Caco-2 (cell line): Measurements from ENCODE around the gene ENDOV. TPM values are rescaled to one million over a fixed set of nuclear protein-coding genes. Genes with fewer than 3 reads are reported as not detected.

Source experiments
- BruUV-seq: library from RNA; stranded (reverse); fragments of 400-500 nt; replicated peaks from 2 replicates; lab custom pipeline; 2021; lab: Mats Ljungman, UMichigan
- CTCF ChIA-PET: fragments of 300-600 bp; sonication (Branson Sonifier 250); formaldehyde crosslinking; loops from one replicate; lab custom pipeline; 2022; ENCODE audit warnings: antibody characterized with exemption; lab: Charles Lee
- POLR2A ChIA-PET: fragments of 300-600 bp; sonication (Branson Sonifier 250); formaldehyde crosslinking; loops from one replicate; lab custom pipeline; 2022; ENCODE audit warnings: antibody characterized with exemption; lab: Charles Lee
- DNase-seq, 2 experiments: peaks; one replicate each; pipeline versions ENCODE4 v3.0.0 to v3.0.0-alpha.2; 2020 to 2022
- H3K27me3 ChIP-seq: replicated peaks from 2 replicates; pipeline ENCODE4 v1.6.0; 2011; ENCODE audit warnings: low read length; ENCODE audit not compliant: control insufficient read depth, insufficient read depth
- H3K36me3 ChIP-seq: 2 replicates; pipeline ENCODE4 v1.5.1; 2011; ENCODE audit warnings: low read length; ENCODE audit not compliant: control insufficient read depth, insufficient read depth
- H3K4me1 ChIP-seq: fragments of 250-450 bp; sonication (Bioruptor Pico); 2 replicates; pipeline ENCODE4 v1.5.1; 2020; ENCODE audit warnings: mild to moderate bottlenecking
- H3K4me3 ChIP-seq: 2 replicates; pipeline ENCODE4 v1.5.1; 2011; ENCODE audit warnings: low read depth, mild to moderate bottlenecking, control low read depth, low read length
- H3K9me3 ChIP-seq: fragments of 250-450 bp; sonication (Bioruptor Pico); 2 replicates; pipeline ENCODE4 v1.5.1; 2020; ENCODE audit warnings: mild to moderate bottlenecking, moderate library complexity
- H3K27ac Mint-ChIP-seq: one replicate; pipeline ENCODE4 v1.8.0; 2022; ENCODE audit warnings: mixed read lengths; ENCODE audit not compliant: unreplicated experiment
- H3K27me3 Mint-ChIP-seq: one replicate; pipeline ENCODE4 v1.8.0; 2022; ENCODE audit warnings: mixed read lengths; ENCODE audit not compliant: insufficient read depth, unreplicated experiment
- H3K36me3 Mint-ChIP-seq: one replicate; pipeline ENCODE4 v1.8.0; 2022; ENCODE audit warnings: mild to moderate bottlenecking, mixed read lengths; ENCODE audit not compliant: insufficient read depth, unreplicated experiment
- H3K4me1 Mint-ChIP-seq: one replicate; pipeline ENCODE4 v1.8.0; 2022; ENCODE audit warnings: low read depth, mixed read lengths; ENCODE audit not compliant: unreplicated experiment
- H3K4me3 Mint-ChIP-seq: one replicate; pipeline ENCODE4 v1.8.0; 2022; ENCODE audit warnings: mild to moderate bottlenecking, moderate library complexity, mixed read lengths; ENCODE audit not compliant: unreplicated experiment
- H3K9me3 Mint-ChIP-seq: one replicate; pipeline ENCODE4 v1.8.0; 2022; ENCODE audit warnings: mixed read lengths; ENCODE audit not compliant: unreplicated experiment
- CTCF ChIP-seq, 2 experiments: fragments of 200-600 bp in 1 of 2; IDR thresholded peaks; 1 replicate in 1 of 2; 2 replicates in 1 of 2; pipeline versions ENCODE4 v1.5.1 to v1.8.0; 2011 to 2022; ENCODE audit warnings: antibody characterized with exemption in 1 of 2, control low read depth in 1 of 2, inconsistent platforms in 1 of 2, low read depth in 1 of 2, low read length in 1 of 2, mild to moderate bottlenecking in 1 of 2, moderate library complexity in 1 of 2; ENCODE audit not compliant: insufficient read depth in 1 of 2, severe bottlenecking in 1 of 2, unreplicated experiment in 1 of 2
- intact Hi-C: fragments of 100-400 bp; cut with micrococcal nuclease; formaldehyde crosslinking; loops from one replicate; pipeline ENCODE4 v1.10.0; 2022; ENCODE audit not compliant: unreplicated experiment
- total RNA-seq: library from RNA; stranded (reverse); gene quantifications from 2 replicates; pipeline ENCODE4 v1.2.3, GENCODE V29; 2022

ENDOV gene
- total RNA-seq, 1 experiment from 2014 or later, result 21.5 TPM

GRCh38 chr17:80388601-80389000 is 26.4 kb upstream of the ENDOV start:
- H3K27me3 ChIP-seq, result no peaks in the 10 kb centered on the region
- no peak for DNase-seq
- BruUV-seq, result no TSS peak
- H3K36me3 ChIP-seq, result no peaks in the 10 kb centered on the region; the same call in 1 of the 2 replicates
- H3K9me3 ChIP-seq, result no peaks in the 10 kb centered on the region
- no peaks in the 10 kb centered on the region for H3K4me1 Mint-ChIP-seq
- H3K9me3 Mint-ChIP-seq, result no peaks in the 10 kb centered on the region
- no peak for TF ChIP-seq CTCF (IDR thresholded peaks at IDR 0.05; ENCODE audit: insufficient read depth in 1 of 2, low read depth in 1 of 2, low read length in 1 of 2, severe bottlenecking in 1 of 2, unreplicated experiment in 1 of 2)
- ChIA-PET POLR2A (no interaction called here), CTCF (no interaction called here)
- H3K4me1 ChIP-seq, result no peaks in the 10 kb centered on the region
- no peak overlapping the region for H3K4me3 Mint-ChIP-seq
- peaks cover 40% of the 10 kb centered on the region for H3K36me3 Mint-ChIP-seq
- no peak overlapping the region for H3K27ac Mint-ChIP-seq
- intact Hi-C loops, result no loop called here
- no peaks in the 10 kb centered on the region for H3K27me3 Mint-ChIP-seq
- H3K4me3 ChIP-seq, result no peak overlapping the region

- H3K27me3 Mint-ChIP-seq, result no peaks in the 10 kb centered on the region
- H3K9me3 Mint-ChIP-seq, result no peaks in the 10 kb centered on the region
- intact Hi-C loops, result no loop called here
- CTCF ChIA-PET, result no interaction called here
- no peak for TF ChIP-seq CTCF (IDR thresholded peaks at IDR 0.05; ENCODE audit: insufficient read depth in 1 of 2, low read depth in 1 of 2, low read length in 1 of 2, severe bottlenecking in 1 of 2, unreplicated experiment in 1 of 2)
- H3K4me3 ChIP-seq, result no peak overlapping the region
- POLR2A ChIA-PET, result no interaction called here
- no peaks in the 10 kb centered on the region for H3K4me1 Mint-ChIP-seq
- no peak overlapping the region for H3K27ac Mint-ChIP-seq
- no peak for DNase-seq
- H3K4me1 ChIP-seq, result no peaks in the 10 kb centered on the region
- H3K4me3 Mint-ChIP-seq, result no peak overlapping the region
- no peaks in the 10 kb centered on the region for H3K9me3 ChIP-seq
- no peaks in the 10 kb centered on the region for H3K27me3 ChIP-seq
- no TSS peak for BruUV-seq
- H3K36me3 Mint-ChIP-seq, result peaks cover 45% of the 10 kb centered on the region
- H3K36me3 ChIP-seq, result no peaks in the 10 kb centered on the region; the same call in 1 of the 2 replicates
Measured at GRCh38 chr17:80389011-80389995, 25.7 kb upstream of the ENDOV start.

- Mint-ChIP-seq H3K4me3 (no peak overlapping the region), H3K36me3 (peaks cover 31% of the 10 kb centered on the region), H3K27me3 (no peaks in the 10 kb centered on the region), H3K4me1 (no peaks in the 10 kb centered on the region), H3K27ac (no peak overlapping the region), H3K9me3 (no peaks in the 10 kb centered on the region)
- Histone ChIP-seq H3K4me3 (no peak overlapping the region), H3K9me3 (no peaks in the 10 kb centered on the region), H3K27me3 (no peaks in the 10 kb centered on the region), H3K4me1 (no peaks in the 10 kb centered on the region), H3K36me3 (no peaks in the 10 kb centered on the region; the same call in 1 of the 2 replicates)
- intact Hi-C loops, result no loop called here
- no peak for TF ChIP-seq CTCF (IDR thresholded peaks at IDR 0.05; ENCODE audit: insufficient read depth in 1 of 2, low read depth in 1 of 2, low read length in 1 of 2, severe bottlenecking in 1 of 2, unreplicated experiment in 1 of 2)
- DNase-seq, result no peak
- ChIA-PET CTCF (no interaction called here), POLR2A (no interaction called here)
- TSS peak; percentile 30 for BruUV-seq
Measured at GRCh38 chr17:80393241-80393890, 21.6 kb upstream of the ENDOV start.
